NCI-H187 treated with DMSO at 0.1 percent for 48 hours (cell line): ENCODE measurements around the gene FGD4.
A peak's percentile ranks its signal among the peaks of the same experiment; 100 is the strongest.

ENCODE experiments used
- DNase-seq: peaks from one replicate; lab custom pipeline; 2025; lab: John Stamatoyannopoulos, UW

FGD4 gene

DNA sequence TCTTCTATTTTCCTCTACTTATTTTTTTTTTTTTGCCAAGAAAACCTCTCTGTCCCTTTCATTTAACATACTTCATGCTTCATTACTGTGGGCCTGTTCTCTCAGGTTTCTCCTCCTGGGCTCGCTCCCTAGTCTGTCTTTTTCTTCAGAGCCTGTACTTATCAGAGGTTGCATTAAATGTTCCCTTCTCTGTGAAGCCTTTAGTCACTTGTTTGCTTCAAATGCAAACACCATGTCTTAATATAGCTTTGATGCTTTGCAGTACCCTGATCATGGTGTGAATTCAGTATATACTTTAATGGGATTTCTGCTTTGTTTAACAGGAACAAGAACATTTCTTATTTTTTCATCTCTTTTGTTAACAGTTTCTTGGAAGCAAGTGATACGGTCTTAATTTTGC, 207.1 kb downstream of the FGD4 start:
- no peak for DNase-seq

DNA sequence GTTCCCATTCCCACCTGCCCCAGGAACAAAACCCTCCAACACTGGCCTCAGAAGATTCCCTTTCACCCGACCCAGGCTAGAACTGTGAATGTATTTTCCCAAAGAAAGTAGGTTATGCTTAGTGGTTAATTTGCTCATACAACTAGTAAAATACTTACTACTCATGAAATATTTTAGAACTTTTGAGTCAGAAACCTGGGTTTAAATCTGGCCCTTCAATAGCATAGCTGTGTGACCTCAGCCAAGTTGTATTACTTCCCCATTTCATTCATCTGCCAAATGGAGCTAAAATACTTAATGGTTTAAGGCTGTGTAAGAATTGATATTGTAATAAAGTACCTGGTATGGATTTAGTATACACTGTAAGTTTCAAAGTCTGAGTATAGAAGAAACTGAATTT, 210.6 kb downstream of the FGD4 start:
- no peak for DNase-seq

DNA sequence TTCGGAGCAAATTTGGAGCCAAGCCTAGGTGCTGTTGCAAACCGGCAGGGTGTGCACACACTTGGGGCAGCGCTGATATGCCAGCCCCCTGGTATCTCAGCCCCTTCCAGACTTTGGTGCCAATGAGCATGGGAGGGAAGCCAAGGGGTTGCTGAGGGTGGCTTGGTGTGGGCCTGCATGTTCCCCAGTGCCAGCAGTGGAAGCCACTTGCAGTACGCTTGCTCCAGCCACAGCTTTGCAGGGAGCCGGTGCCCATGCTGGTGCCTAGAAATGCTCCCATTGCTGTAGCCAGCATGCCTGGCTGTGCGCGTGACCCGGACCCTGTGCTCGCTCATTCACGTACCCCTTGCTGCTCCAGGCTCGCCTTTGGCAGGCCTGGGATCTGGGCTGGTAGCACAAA, 212.6 kb downstream of the FGD4 start:
- DNase-seq: no peak

DNA sequence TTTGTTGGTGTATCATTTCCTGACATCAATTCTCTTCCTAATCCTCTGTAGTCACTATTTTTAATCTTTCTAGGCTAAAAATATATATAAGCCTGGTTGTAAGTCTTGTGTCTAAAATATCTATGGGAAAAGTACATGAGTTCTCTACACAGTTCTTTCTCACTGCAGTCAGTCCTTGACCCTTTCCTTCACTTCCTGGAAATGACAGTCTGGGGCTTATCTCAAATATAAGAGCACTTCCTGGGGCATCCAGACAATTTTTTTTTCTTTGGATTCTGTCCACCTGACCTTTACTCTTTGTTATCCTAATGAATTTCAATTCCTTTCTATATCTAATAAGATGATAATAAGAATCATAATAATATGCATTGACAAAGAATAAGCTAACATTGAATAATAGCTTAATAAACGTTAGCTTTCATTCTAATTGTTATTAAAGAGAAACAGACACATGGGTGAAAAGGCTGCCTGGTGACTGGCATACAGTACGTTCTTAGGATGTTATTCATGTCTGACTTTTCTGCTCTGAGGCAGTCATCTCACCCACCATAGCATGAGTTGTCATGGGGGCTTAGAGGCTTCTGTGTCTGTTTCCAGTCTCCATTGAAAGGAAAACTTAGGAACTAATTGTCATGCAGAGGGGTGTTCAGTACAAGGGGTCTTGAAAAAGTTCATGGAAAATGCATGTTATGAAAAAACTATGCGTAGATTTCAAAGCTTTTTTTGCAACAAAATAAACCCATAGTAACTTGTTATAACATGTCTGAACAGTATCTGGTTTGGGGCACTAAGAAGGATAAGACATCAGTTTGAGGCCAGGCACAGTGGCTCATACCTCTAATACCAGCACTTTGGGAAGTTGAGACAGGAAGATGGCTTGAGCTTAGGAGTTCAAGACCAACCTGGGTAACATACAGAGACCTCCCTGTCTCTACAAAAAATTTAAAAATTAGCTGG, 213.6 kb downstream of the FGD4 start:
- DNase-seq: no peak

DNA sequence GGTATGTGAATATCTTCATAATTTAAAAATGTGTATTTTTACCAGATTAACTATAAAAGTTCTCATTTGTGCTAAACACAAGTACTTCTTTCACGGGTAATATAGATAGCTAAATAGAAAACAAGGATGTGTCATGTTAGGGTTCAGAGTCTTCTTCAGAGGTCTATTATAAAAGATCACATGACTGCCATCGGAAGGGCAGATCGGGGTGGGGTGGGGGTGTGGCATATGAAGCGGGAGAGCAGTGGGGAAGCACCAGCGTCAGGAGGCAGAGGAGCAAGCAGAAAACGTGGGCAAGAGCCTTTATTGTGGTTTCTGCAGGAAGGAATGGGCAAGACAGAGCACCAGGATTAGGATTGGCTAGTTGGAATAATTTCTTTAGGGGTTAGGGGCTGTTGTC, 216.1 kb downstream of the FGD4 start:
- no peak for DNase-seq

DNA sequence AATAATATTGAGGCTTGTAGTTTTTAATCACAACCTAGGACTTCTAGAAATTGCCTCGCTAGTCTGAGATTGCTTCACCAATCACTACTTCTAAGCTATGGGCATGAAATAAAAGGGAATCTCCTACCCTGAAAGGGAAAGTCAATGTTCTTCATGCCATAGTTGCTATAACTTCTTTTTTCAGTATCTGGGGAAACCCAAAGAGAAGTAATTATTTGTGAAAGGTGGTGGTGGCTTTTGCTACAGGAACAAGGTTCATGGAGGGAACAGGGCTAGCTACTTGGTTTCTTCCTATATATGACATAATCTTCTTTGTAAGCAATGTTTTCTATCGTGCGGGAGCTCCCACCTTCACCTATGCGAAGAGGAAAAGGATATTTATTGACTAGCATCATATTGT, 218.2 kb downstream of the FGD4 start:
- DNase-seq: no peak

DNA sequence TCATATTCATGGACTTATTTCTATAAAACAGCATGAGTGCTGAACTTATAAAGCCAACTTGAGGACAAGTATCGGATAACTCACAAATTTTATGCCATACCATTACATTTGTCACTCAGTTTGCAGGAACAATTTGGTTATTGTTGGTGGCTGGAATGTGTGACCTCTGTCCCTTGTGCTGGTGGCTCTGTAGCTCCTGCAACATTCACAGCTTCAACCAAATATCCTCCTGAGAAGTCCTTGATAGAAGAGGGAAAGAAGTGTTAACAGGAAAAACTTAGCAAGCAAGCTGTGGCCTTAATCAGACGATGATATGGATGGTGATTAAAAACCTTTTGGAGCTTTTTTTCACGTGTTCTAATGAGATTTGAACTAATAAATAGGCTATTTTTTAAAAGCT, 218.8 kb downstream of the FGD4 start:
- no peak for DNase-seq

DNA sequence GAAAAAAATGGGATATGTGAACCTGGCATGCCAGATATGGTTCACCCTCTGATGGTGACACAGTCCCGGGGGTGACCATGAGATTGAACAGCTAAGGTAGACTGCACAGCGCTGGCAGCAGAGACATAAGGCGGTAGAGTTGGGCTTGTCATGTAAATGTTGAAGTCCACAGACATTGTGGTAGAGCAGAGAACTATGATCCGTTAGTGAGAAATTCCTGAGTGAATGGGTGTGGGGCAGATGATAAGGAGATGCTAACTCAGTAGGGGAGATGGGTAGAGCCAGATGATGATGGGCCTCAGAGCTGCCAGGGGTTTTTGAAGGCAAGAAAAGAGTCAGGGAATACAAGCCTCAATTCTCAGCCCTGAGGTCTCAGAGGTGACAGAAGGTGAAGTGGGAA, 228.6 kb downstream of the FGD4 start:
- DNase-seq: no peak

DNA sequence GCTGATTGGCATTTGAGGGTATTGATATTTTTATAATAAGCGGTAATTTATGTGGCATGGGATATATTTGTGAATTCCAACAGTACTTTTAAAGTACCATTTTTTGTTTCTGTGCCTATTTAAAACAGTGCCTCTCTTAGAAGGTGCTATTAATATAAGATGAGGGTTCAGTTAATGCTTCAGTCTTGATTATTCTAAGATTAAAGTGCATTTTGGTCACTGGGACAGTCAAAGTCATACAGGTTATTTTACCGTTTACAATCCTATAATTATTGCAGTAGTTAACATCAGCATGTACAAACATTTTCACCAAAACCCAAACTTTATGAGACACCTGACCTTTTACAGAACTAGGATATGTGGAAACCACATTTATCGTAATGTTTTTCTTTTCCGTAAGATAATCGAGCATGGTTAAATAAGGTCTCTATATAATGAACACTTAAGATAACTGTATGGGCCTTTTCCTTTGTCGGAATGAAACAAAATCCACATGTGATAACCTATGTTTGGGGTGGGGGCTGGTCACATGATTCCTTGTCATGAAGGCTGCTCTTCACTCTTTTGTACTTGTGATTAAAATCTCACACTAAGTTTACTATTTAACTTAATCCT, 242.0 kb downstream of the FGD4 start:
- no peak for DNase-seq

DNA sequence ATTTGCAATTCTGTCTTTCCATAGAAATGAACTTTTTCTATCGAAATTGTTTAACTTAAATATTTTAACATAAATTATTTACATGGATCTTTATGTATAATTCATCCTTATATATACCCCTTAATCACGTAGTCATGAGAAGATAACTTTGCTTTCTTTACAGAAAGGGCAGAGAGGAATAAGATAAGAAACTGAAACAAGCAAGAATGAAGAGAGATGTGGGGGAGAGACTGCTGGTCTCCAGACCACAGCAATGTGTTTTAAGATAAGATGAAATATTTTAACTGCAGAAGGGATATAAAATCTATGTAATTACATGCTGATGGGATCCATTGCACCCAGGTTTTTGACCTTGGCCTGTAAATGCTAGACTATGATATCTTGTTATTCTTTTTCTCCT, 245.1 kb downstream of the FGD4 start:
- no peak for DNase-seq

DNA sequence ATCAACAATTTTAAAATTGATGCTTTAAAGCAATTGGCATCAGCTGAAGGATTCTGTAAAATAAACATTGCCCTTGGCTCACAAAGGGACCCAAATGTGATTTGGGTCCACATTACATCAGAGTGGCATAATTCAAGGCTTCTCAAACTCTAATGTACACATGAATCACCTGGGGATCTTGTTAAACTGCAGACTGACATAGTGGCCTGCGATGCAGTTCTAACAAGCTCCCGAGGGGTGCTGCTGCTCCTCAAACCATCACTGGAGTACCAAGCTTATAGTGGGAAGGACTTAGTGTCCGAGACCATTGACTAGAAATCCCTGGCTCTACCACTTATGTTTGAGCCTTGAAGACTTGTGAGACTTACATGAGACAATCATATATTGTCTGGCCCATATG, 247.9 kb downstream of the FGD4 start:
- DNase-seq: no peak

DNA sequence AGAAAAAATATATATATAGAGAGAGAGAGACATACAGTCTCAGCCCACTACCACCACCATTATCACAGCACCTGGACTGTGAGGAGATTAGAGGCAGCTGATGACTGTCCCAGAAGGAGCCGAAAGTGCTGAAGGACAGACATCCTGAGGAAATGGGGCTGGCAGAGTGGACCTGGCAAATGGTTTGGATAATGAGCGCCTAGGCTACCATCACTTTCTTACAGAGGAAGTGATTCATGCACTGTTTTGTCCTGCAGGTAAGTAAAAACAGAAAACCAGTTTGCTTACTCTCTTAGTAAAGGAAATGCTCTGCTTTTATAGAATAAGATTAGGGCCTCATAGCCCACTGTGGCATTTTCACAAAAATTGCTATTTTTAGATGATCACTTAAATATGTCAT, 251.2 kb downstream of the FGD4 start:
- no peak for DNase-seq

DNA sequence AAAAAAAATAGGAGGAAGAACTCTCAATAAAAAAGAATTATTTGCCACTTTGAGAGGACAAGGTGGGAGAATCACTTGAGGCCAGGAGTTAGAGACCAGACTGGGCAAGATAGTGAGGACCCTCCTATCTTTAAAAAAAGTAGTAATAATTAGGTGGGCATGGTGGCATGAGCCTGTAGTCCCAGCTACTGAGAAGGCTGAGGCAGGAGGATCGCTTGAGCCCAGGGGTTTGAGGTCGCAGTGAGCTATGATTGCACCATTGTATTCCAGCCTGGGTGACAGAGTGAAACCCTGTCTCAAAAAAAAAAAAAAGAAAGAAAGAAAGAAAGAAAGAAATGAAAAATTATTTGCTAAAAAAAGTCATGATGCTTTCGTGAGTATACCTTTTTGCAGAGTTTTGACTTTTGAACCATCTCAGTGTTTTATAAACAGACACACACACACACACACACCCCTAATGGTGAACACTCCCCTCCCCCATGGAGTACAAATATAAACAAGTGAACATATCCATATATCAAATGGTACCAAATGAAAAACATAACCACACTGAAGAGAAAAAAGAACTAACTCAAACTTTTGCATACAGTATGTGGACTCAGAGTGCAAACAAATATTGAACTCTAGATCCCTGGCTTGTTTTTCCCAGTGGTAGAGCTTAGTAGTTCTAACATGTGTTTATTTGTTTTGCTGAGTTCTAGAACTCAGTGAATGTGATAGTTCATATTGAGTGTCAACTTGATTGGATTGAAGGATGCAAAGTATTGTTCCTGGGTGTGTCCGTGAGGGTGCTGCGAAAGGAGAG, 252.0 kb downstream of the FGD4 start:
- no peak for DNase-seq

DNA sequence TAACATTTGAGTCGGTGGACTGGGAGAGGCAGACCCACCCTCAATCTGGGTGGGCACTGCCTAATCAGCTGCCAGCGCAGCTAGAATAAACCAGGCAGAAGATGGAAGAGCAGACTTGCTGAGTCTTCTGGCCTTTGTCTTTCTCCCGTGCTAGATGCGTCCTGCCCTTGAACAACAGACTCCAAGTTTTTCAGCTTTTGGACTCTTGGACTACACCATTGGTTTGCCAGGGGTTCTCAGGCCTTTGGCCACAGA, 252.5 kb downstream of the FGD4 start:
- DNase-seq: no peak

DNA sequence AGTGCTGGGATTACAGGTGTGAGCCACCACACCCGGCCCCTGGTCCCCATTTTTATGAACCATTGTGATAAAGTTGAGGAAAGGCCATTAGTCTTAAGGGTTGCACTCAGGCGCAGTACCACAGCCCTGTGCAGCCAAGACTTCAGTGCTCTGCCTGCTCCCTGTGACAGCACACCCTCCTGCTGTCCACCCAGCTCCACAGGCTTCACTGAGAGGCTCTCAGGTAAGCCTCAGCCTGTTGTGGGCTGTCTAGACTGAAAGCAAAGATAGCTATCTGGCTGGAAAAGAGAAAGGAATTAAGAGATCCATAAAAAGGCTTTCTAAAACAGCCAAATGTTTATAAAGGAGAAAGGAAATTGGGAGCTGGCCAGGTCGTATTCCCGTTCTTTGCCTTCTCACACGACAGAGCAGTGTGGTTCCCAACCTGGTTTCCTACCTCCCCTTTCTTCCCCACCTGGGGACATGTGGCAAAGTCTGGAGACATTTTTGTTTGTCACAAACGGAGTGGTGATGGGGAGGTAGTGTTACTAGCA, 260.6 kb downstream of the FGD4 start:
- DNase-seq: no peak

DNA sequence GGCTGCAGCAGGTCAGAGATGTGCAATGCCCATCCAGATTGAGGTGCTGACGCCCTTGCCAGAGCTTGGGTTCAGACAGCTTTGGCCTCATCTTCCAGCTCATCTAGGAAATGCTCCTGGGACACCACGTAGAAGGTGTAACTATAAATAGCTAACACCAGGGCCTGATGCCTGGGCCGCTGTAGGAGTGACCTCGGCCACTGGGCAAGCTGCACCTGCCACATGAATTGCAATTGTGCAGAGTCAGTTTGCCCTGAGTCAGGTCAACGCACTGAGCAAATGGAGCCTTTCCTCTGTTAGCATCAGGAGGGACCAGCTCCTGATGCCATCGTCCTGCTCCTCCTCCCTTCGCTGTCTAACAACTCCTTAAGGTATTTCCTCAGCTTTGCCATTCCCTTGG, 262.3 kb downstream of the FGD4 start:
- no peak for DNase-seq

DNA sequence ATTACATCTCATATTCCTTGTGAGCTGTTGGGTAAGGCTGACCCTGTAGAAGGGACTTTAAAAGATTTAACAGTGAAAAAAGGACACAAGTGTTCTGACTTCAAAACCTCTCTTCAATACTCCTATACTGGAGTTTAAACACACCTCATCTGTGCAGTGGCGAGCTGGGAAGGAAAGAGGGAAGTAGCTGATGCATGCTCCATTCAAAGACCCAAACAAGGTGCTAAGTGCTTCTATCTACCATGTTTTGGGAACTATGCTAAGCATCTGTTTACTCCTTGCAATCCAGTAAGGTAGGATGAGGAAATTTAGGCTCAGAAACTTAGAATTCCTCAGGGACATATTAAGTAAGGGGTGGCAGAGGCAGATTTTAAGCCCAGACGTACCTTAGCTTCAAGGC, 263.3 kb downstream of the FGD4 start:
- DNase-seq: no peak

DNA sequence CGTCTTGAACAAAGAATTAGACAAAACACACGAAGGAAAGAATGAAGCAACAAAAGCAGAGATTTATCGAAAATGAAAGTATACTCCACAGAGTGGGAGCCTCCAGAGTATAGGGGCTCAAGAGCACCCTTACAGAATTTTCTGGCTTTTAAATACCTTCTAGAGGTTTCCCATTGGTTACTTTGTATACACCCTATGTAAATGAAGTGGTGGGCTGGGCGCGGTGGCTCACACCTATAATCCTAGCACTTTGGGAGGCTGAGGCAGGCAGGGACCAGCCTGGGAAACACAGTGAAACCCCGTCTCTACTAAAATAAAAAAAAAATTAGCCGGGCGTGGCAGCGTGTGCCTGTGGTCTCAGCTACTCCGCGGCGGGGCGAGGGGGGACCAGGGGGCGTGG, 266.7 kb downstream of the FGD4 start:
- DNase-seq: no peak

DNA sequence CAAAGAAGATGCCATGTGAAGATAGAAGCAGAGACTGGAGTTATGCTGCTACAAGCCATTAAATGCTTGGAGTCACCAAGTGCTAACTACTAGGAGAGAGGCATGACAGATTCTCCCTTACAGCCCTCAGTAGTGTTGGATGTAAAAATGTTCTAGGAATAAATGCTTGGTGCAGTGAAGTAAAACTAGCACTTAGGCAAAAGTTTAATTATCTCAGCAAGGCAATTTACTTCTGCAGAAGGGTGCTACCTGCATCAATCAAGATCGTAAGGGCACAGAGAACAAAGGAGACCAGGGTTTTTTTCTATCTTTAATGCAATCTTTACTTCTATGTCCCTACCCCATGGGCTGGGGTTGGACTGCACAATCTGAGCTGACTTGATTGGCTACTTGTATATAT, 270.2 kb downstream of the FGD4 start:
- no peak for DNase-seq

DNA sequence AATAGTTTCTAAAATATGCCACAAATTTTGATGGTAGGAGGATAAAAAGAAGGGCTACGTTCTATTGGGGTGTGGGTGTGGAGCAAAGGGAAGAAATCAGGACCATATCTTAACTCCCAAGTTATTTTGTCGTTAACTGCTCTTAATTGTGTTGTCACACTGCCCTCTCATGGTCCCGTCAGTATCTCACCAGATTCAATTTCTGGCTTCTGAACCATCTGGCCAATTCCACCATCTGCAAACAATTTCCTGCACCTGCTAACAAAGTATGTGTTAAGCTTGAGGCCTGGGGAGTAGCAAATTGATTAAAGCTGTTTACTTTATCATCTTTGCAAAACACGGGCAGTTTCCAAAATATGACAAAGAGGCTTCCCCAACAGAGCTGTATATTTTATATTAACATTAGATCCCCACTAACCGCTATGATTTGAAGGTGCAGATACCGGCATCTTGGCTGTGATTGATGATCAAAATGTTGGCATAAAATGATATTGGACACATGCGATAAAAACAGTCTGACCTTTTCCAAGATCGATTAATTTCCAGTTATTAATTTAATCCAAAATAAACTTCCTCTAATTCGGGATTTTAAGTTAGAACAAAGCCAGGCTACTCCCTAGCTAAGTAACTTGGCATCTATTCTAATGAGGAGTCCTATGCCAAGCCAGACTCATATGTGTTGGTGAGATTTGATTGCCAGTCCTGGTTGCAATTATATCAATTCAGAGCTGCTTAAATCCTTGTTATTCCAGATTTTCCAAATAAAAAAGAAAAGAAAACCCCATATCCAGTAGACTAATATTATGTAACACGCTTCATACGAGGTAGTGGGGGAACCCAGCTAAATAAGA, 272.8 kb downstream of the FGD4 start:
- no peak for DNase-seq

DNA sequence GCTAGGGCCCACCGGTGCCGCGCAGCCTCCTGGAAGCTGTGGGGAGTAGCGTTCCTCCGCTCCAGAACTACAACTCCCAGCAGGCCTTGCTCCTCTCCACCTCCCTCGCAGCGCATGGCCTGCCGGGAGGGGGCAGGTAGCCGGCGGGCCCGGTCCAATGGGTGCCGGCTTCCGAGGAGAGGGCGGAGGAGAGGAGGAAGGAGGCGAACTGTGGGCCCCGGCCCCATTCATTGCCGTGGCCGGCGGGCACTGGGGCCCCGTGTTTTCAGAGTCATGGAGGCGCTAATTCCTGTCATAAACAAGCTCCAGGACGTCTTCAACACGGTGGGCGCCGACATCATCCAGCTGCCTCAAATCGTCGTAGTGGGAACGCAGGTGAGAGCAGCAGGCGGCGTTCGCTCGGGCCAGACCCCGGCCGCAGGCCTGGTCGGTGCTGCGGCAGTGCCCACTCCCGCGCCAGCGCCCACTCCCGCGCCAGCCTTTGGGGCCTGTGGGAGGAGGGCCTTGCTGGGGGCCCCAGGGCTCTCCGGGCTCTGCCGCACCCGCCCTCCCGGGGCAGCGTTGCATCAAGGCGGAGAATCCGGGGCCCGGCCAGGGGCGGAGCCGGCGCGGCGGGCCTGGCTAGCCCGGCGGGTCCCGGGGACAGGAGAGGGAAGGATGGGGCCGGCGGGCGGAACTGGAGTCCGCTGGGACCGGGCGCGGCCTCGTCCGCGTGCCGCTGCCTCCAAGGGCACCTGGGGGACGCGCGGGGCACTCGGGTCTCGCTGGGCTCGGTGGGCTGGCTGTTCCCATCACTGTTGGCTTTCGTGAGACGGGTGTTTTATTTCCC, 279.9 kb downstream of the FGD4 start, which contains the start of gene DNM1L:
Gene DNM1L (plus strand): TSS at position 211 of the 829 bp plus-strand sequence. CDS start 63 bp downstream, at position 274.
- peak; percentile 78 for DNase-seq
